Type B pancreatic cell (in vitro differentiated cells): ENCODE results near the gene SDK1. TPM values are rescaled to one million over a fixed set of nuclear protein-coding genes. Genes with fewer than 3 reads are reported as not detected.
"Not testable (repeated sequence)": the region's sequence is repeated elsewhere in the genome, so short reads cannot be mapped to it uniquely, and the experiment has no call there.

Experiments used
- DNase-seq: peaks from one replicate; pipeline ENCODE4 v3.0.0; 2021; ENCODE audit warnings: mixed read lengths; ENCODE audit not compliant: unreplicated experiment; ENCODE audit errors: extremely low spot score
- H3K27ac Mint-ChIP-seq: 2 replicates; pipeline ENCODE4 v1.8.0; 2021; ENCODE audit warnings: mild to moderate bottlenecking, mixed read lengths
- H3K27me3 Mint-ChIP-seq: 2 replicates; pipeline ENCODE4 v1.8.0; 2021; ENCODE audit warnings: mixed read lengths
- H3K36me3 Mint-ChIP-seq: 2 replicates; pipeline ENCODE4 v1.8.0; 2021; ENCODE audit warnings: mixed read lengths
- H3K4me1 Mint-ChIP-seq: one replicate; pipeline ENCODE4 v1.8.0; 2021; ENCODE audit warnings: mixed read lengths; ENCODE audit not compliant: unreplicated experiment
- H3K4me3 Mint-ChIP-seq: 2 replicates; pipeline ENCODE4 v1.8.0; 2021; ENCODE audit warnings: mild to moderate bottlenecking, mixed read lengths
- H3K9me3 Mint-ChIP-seq: 2 replicates; pipeline ENCODE4 v1.8.0; 2021; ENCODE audit warnings: mixed read lengths
- total RNA-seq: library from RNA; stranded (reverse); gene quantifications from 2 replicates; pipeline ENCODE4 v1.2.1, GENCODE V29; 2021; ENCODE audit warnings: low replicate concordance
- TF ChIP-seq, protein P1 (sequence below): fragments of 200-600 bp; sonication (generic); conservative IDR thresholded peaks from 2 replicates; pipeline ENCODE4 v1.5.0; 2021; ENCODE audit warnings: antibody characterized with exemption, mild to moderate bottlenecking

SDK1 gene
- total RNA-seq, 1 donor from 2014 or later = 26.1 TPM

- Mint-ChIP-seq H3K9me3 (peaks cover 9% of the 10 kb centered on the region), H3K27ac (no peak overlapping the region), H3K4me1 (no peaks in the 10 kb centered on the region), H3K27me3 (peaks cover 2% of the 10 kb centered on the region), H3K4me3 (no peak overlapping the region), H3K36me3 (no peaks in the 10 kb centered on the region)
- TF ChIP-seq, protein P1, sequence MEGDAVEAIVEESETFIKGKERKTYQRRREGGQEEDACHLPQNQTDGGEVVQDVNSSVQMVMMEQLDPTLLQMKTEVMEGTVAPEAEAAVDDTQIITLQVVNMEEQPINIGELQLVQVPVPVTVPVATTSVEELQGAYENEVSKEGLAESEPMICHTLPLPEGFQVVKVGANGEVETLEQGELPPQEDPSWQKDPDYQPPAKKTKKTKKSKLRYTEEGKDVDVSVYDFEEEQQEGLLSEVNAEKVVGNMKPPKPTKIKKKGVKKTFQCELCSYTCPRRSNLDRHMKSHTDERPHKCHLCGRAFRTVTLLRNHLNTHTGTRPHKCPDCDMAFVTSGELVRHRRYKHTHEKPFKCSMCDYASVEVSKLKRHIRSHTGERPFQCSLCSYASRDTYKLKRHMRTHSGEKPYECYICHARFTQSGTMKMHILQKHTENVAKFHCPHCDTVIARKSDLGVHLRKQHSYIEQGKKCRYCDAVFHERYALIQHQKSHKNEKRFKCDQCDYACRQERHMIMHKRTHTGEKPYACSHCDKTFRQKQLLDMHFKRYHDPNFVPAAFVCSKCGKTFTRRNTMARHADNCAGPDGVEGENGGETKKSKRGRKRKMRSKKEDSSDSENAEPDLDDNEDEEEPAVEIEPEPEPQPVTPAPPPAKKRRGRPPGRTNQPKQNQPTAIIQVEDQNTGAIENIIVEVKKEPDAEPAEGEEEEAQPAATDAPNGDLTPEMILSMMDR = no peak
- peak; percentile 61 for DNase-seq
Observed at GRCh38 chr7:4299431-4299830, 998.4 kb downstream of the SDK1 start.

- H3K4me3 Mint-ChIP-seq = no peak overlapping the region
Observed at GRCh38 chr7:4302203-4302905, 1001.3 kb downstream of the SDK1 start.

GRCh38 chr7:4307316-4308204, 1006.5 kb downstream of the SDK1 start:
- DNase-seq = no peak
- no peaks in the 10 kb centered on the region for H3K9me3 Mint-ChIP-seq
- TF ChIP-seq, protein P1 = no peak
- no peak overlapping the region for H3K4me3 Mint-ChIP-seq
- H3K4me1 Mint-ChIP-seq = peaks cover 6% of the 10 kb centered on the region
- H3K27ac Mint-ChIP-seq = no peak overlapping the region
- H3K36me3 Mint-ChIP-seq = no peaks in the 10 kb centered on the region
- peaks cover 6% of the 10 kb centered on the region for H3K27me3 Mint-ChIP-seq

More at GRCh38 chr7:4302203-4302905, 1001.3 kb downstream of the SDK1 start:
- Mint-ChIP-seq H3K27ac (no peak overlapping the region), H3K9me3 (no peaks in the 10 kb centered on the region), H3K4me1 (peaks cover 6% of the 10 kb centered on the region), H3K36me3 (no peaks in the 10 kb centered on the region), H3K27me3 (peaks cover 5% of the 10 kb centered on the region)
- no peak for DNase-seq
- TF ChIP-seq, protein P1 = no peak

- TF ChIP-seq, protein P1 = no peak
- Mint-ChIP-seq H3K27me3 (peaks cover 6% of the 10 kb centered on the region), H3K4me3 (no peak overlapping the region), H3K27ac (no peak overlapping the region), H3K4me1 (peaks cover 6% of the 10 kb centered on the region), H3K36me3 (no peaks in the 10 kb centered on the region), H3K9me3 (no peaks in the 10 kb centered on the region)
- no peak for DNase-seq
Observed at GRCh38 chr7:4308205-4308590, 1007.1 kb downstream of the SDK1 start.

GRCh38 chr7:4313911-4314310, 1012.9 kb downstream of the SDK1 start:
- not testable (repeated sequence) for H3K4me3 Mint-ChIP-seq, H3K27me3 Mint-ChIP-seq, H3K27ac Mint-ChIP-seq, DNase-seq, H3K36me3 Mint-ChIP-seq, H3K4me1 Mint-ChIP-seq, H3K9me3 Mint-ChIP-seq

- not testable (repeated sequence) for H3K4me1 Mint-ChIP-seq, H3K36me3 Mint-ChIP-seq, H3K27me3 Mint-ChIP-seq, H3K27ac Mint-ChIP-seq, DNase-seq, H3K4me3 Mint-ChIP-seq, H3K9me3 Mint-ChIP-seq
Observed at GRCh38 chr7:4314316-4314715, 1013.3 kb downstream of the SDK1 start.
